HepG2 (cell line): Measurements from ENCODE around the gene ETV1. TPM values are rescaled to one million over a fixed set of nuclear protein-coding genes. Genes with fewer than 3 reads are reported as not detected.

Experiments used
- ATAC-seq: fragments of 200-7000 bp; cut with Tn5 transposase; 3 replicates; pipeline ENCODE4 v1.9.1; 2020; ENCODE audit warnings: mild to moderate bottlenecking, moderate library complexity
- BruUV-seq: library from RNA; stranded (reverse); fragments of 400-500 nt; replicated peaks from 2 replicates; lab custom pipeline; 2021; lab: Mats Ljungman, UMichigan
- CTCF ChIA-PET: fragments of 300-600 bp; formaldehyde crosslinking; extraction: SDS; loops from one replicate; lab custom pipeline; 2021; ENCODE audit warnings: low total read pairs, inconsistent platforms, low intra/inter-chr PET ratio; lab: Yijun Ruan, JAX
- POLR2A ChIA-PET: fragments of 350-600 bp; sonication (Branson Sonifier 250); formaldehyde crosslinking; loops from one replicate; lab custom pipeline; 2020; ENCODE audit warnings: antibody characterized with exemption, inconsistent platforms; lab: Yijun Ruan, JAX
- DNase-seq: peaks from one replicate; pipeline ENCODE4 v3.0.0-alpha.2; 2015; ENCODE audit warnings: low spot score
- FAIRE-seq: peaks from 3 replicates; lab custom pipeline; 2011; peaks lifted over from hg19 to GRCh38; lab: Jason Lieb, UNC
- H2AFZ ChIP-seq: one replicate; pipeline ENCODE4 v1.6.1; 2011; ENCODE audit warnings: low read length, inconsistent platforms
- H3K27ac ChIP-seq: fragments of 300-600 bp; 3 replicates; pipeline ENCODE4 v1.8.0; 2011; ENCODE audit warnings: mixed run types, mild to moderate bottlenecking, mixed read lengths, low read length, inconsistent platforms; ENCODE audit not compliant: insufficient read depth; ENCODE audit errors: extremely low read length
- H3K27me3 ChIP-seq, 2 experiments: fragments of 200-600 bp in 1 of 2; 2 replicates in 1 of 2; 3 replicates in 1 of 2; pipeline versions ENCODE4 v1.6.0 to v1.8.0; 2011; ENCODE audit warnings: low read length in 2 of 2, mild to moderate bottlenecking in 2 of 2, moderate library complexity in 2 of 2, inconsistent platforms in 1 of 2; ENCODE audit not compliant: insufficient read depth in 2 of 2, control insufficient read depth in 1 of 2
- H3K36me3 ChIP-seq, 2 experiments: fragments of 200-600 bp in 1 of 2; replicated peaks in 1 of 2; 2 replicates in 1 of 2; 3 replicates in 1 of 2; pipeline versions ENCODE4 v1.5.1 to v1.8.0; 2011; ENCODE audit warnings: low read length in 2 of 2, inconsistent platforms in 1 of 2; ENCODE audit not compliant: insufficient read depth in 2 of 2, control insufficient read depth in 1 of 2
- H3K4me1 ChIP-seq: 2 replicates; pipeline ENCODE4 v1.5.1; 2012; ENCODE audit warnings: low read length, inconsistent platforms; ENCODE audit not compliant: insufficient read depth
- H3K4me2 ChIP-seq: 2 replicates; pipeline ENCODE4 v1.6.0; 2011; ENCODE audit warnings: low read depth, low read length, inconsistent platforms
- H3K4me3 ChIP-seq, 3 experiments: fragments of 200-600 bp in 1 of 3; sonication (generic), shearing (Covaris generic) in 1 of 3; replicated peaks in 1 of 3; 2 replicates each; pipeline ENCODE4 v1.5.1; 2011 to 2016; ENCODE audit warnings: low read length in 3 of 3, inconsistent platforms in 2 of 3, low read depth in 2 of 3, mild to moderate bottlenecking in 2 of 3, control low read depth in 1 of 3, mixed read lengths in 1 of 3; ENCODE audit not compliant: insufficient read depth in 1 of 3
- H3K79me2 ChIP-seq: one replicate; pipeline ENCODE4 v1.6.1; 2011; ENCODE audit warnings: low read length, inconsistent platforms; ENCODE audit not compliant: insufficient read depth
- H3K9ac ChIP-seq: 2 replicates; pipeline ENCODE4 v1.6.0; 2011; ENCODE audit warnings: mild to moderate bottlenecking, low read depth, low read length, inconsistent platforms; ENCODE audit not compliant: insufficient read depth
- H3K9me3 ChIP-seq: 2 replicates; pipeline ENCODE4 v1.5.1; 2012; ENCODE audit warnings: mild to moderate bottlenecking, low read length
- H4K20me1 ChIP-seq: 2 replicates; pipeline ENCODE4 v1.6.0; 2011; ENCODE audit warnings: inconsistent platforms, mild to moderate bottlenecking, low read length, moderate library complexity; ENCODE audit not compliant: insufficient read depth
- E2F5 ChIP-seq: sonication (generic); formaldehyde crosslinking; conservative IDR thresholded peaks from 2 replicates; pipeline ENCODE4 v1.4.0; 2020; ENCODE audit warnings: missing genetic modification reagents
- ELF3 ChIP-seq: IDR thresholded peaks from 2 replicates; pipeline ENCODE4 v1.6.1; 2016; ENCODE audit warnings: missing genetic modification reagents, missing compliant biosample characterization
- ETS1 ChIP-seq: sonication (generic); formaldehyde crosslinking; IDR thresholded peaks from 2 replicates; pipeline ENCODE4 v1.4.0; 2020; ENCODE audit warnings: missing genetic modification reagents
- HMG20B ChIP-seq: conservative IDR thresholded peaks from 2 replicates; pipeline ENCODE4 v1.6.1; 2016; ENCODE audit warnings: missing genetic modification reagents, missing compliant biosample characterization
- KAT2B ChIP-seq: fragments of 150-350 bp; IDR thresholded peaks from 2 replicates; pipeline ENCODE4 v1.6.1; 2014; ENCODE audit warnings: low read depth, low read length, borderline replicate concordance
- ZHX2 ChIP-seq, 2 experiments: sonication (generic) in 1 of 2; formaldehyde crosslinking in 1 of 2; IDR thresholded peaks; 2 replicates each; pipeline versions ENCODE4 v1.6.1 to v1.9.0; 2014 to 2022; ENCODE audit warnings: antibody characterized with exemption in 1 of 2, borderline replicate concordance in 1 of 2, inconsistent platforms in 1 of 2, low read depth in 1 of 2, missing genetic modification reagents in 1 of 2
- ZNF232 ChIP-seq: sonication (generic); formaldehyde crosslinking; IDR thresholded peaks from 2 replicates; pipeline ENCODE4 v1.4.0; 2020; ENCODE audit warnings: missing genetic modification reagents, borderline replicate concordance
- ZNF740 ChIP-seq: sonication (generic); formaldehyde crosslinking; IDR thresholded peaks from 2 replicates; pipeline ENCODE4 v1.4.0; 2020; ENCODE audit warnings: missing genetic modification reagents
- WGBS: methylation state at CpG from one replicate; pipeline ENCODE4 v1.1.6; 2017; ENCODE audit warnings: low lambda C conversion rate; 5-methylcytosine and 5-hydroxymethylcytosine counted together
- in situ Hi-C: cut with HindIII; loops from 2 replicates; pipeline ENCODE4 v1.10.0; 2017; ENCODE audit warnings: low pct_unique_long_range_greater_than_20kb; ENCODE audit not compliant: extremely low pct_ligation_motif_present
- intact Hi-C: fragments of 100-400 bp; cut with micrococcal nuclease; formaldehyde crosslinking; loops from one replicate; pipeline ENCODE4 v1.10.0; 2022; ENCODE audit not compliant: unreplicated experiment
- polyA plus RNA-seq, 8 experiments: library from polyadenylated mRNA; depleted of rRNA in 3 of 8; stranded (reverse) in 7 of 8; unstranded in 1 of 8; fragments of >200 nt; fragmentation: Illumina TruSeq in 4 of 8; extraction: Trizol in 4 of 8; gene quantifications; 2 replicates each; pipeline versions ENCODE4 v1.2.1 to v1.2.3, GENCODE V29; 2011 to 2016; ENCODE audit warnings: low read depth in 4 of 8, missing spikeins in 1 of 8, mixed read lengths in 1 of 8; ENCODE audit not compliant: insufficient read depth in 1 of 8
- total RNA-seq, 5 experiments: library from RNA; depleted of rRNA; stranded (reverse); fragments of >200 nt; fragmentation: Illumina TruSeq; extraction: Trizol; gene quantifications; 2 replicates each; pipeline ENCODE4 v1.2.3, GENCODE V29; 2016; ENCODE audit warnings: low read depth in 1 of 5
- TF ChIP-seq, protein P1 (sequence below): sonication (generic); formaldehyde crosslinking; conservative IDR thresholded peaks from 2 replicates; pipeline ENCODE4 v1.8.0; 2022; ENCODE audit warnings: low read depth, missing genetic modification reagents
- TF ChIP-seq, protein P2 (sequence below): sonication (generic); formaldehyde crosslinking; IDR thresholded peaks from 2 replicates; pipeline ENCODE4 v1.4.0; 2020; ENCODE audit warnings: missing genetic modification reagents

The ETV1 gene
- total and polyA plus RNA-seq, 2 of the 13 experiments (the other 11 are each of a cell fraction or from before 2014, with no cell fraction given) = 0.04 to 0.24 TPM

DNA sequence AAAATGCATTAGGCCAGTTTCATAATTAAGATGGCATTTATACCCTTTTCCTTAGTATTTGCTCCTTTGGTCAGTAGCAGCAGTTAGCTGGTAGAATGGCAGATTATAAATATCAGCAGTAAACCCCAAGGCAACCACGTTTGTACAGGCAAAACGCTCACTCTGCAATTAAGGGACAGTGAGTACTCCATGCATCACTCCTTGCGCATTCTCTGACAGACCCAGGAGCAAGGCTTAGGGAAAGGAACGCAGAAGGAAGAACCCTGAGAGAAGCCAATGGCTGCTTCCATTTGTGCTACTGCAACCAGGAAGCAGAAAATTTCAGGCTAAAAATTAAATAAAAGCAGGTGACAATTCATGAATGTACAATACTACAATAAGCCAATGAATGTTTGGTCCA lies 12.9 kb downstream of the ETV1 start (continued):
- TF ChIP-seq ZHX2 (IDR thresholded peaks at IDR 0.05; ENCODE audit: low read depth) = no peak
- no peak for TF ChIP-seq ZHX2 (CRISPR knock-in tag; IDR thresholded peaks at IDR 0.05; ENCODE audit: borderline replicate concordance)
- no peak for TF ChIP-seq E2F5 (CRISPR knock-in tag)

DNA sequence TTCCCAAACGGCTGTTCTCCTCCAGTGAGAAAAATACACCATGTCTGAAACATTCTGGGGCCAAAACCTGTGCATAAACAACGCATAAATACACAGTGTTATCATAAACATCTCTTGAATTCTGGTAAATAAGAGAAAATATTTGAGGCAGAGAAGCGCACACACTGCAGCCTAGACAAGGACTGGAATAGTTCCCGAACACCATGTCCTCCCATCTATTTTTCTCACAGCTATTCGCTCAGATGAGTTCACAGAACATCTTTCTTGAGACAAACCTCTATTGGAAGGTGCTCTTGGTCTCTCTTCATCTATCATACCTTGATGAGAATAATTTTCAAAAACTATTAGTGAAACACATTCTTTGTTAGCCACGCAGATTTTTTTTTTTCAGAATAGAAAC lies 24.4 kb downstream of the ETV1 start:
- in situ Hi-C loops = no loop called here
- Histone ChIP-seq H3K4me2 (no peak overlapping the region), H3K27ac (no peak overlapping the region), H3K4me3 (no peak overlapping the region), H2AFZ (no peak overlapping the region), H3K36me3 (no peaks in the 10 kb centered on the region), H3K9me3 (peaks cover 61% of the 10 kb centered on the region), H3K79me2 (no peaks in the 10 kb centered on the region), H3K9ac (no peak overlapping the region), H3K27me3 (no peaks in the 10 kb centered on the region), H3K4me1 (no peaks in the 10 kb centered on the region), H4K20me1 (no peaks in the 10 kb centered on the region)
- POLR2A ChIA-PET = no interaction called here
- BruUV-seq = no TSS peak
- no peak for ATAC-seq
- intact Hi-C loops = no loop called here
- DNase-seq = no peak
- WGBS = 31% methylated on average over 6 of the region's 6 CpGs
- CTCF ChIA-PET = no interaction called here
- FAIRE-seq = no peak
- no peak for TF ChIP-seq ELF3 (CRISPR knock-in tag)
- TF ChIP-seq, protein P1, sequence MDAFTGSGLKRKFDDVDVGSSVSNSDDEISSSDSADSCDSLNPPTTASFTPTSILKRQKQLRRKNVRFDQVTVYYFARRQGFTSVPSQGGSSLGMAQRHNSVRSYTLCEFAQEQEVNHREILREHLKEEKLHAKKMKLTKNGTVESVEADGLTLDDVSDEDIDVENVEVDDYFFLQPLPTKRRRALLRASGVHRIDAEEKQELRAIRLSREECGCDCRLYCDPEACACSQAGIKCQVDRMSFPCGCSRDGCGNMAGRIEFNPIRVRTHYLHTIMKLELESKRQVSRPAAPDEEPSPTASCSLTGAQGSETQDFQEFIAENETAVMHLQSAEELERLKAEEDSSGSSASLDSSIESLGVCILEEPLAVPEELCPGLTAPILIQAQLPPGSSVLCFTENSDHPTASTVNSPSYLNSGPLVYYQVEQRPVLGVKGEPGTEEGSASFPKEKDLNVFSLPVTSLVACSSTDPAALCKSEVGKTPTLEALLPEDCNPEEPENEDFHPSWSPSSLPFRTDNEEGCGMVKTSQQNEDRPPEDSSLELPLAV (CRISPR knock-in tag) = no peak
- TF ChIP-seq ETS1 (CRISPR knock-in tag) = no peak
- no peak for TF ChIP-seq HMG20B (CRISPR knock-in tag)
- TF ChIP-seq, protein P2, sequence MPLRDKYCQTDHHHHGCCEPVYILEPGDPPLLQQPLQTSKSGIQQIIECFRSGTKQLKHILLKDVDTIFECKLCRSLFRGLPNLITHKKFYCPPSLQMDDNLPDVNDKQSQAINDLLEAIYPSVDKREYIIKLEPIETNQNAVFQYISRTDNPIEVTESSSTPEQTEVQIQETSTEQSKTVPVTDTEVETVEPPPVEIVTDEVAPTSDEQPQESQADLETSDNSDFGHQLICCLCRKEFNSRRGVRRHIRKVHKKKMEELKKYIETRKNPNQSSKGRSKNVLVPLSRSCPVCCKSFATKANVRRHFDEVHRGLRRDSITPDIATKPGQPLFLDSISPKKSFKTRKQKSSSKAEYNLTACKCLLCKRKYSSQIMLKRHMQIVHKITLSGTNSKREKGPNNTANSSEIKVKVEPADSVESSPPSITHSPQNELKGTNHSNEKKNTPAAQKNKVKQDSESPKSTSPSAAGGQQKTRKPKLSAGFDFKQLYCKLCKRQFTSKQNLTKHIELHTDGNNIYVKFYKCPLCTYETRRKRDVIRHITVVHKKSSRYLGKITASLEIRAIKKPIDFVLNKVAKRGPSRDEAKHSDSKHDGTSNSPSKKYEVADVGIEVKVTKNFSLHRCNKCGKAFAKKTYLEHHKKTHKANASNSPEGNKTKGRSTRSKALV = no peak
- TF ChIP-seq KAT2B = no peak
- TF ChIP-seq ZNF740 (CRISPR knock-in tag) = no peak
- TF ChIP-seq ZNF232 (CRISPR knock-in tag) = no peak
